ENCODE results near the gene RRP1B. TPM values are rescaled to one million over a fixed set of nuclear protein-coding genes. Genes with fewer than 3 reads are reported as not detected.

Gene RRP1B
- total RNA-seq, 1 experiment from 2014 or later = 55.9 TPM

- ChIA-PET POLR2A (no interaction called here), RAD21 (ENCODE audit: low non-redundant PET in 1 of 2, low total read pairs in 2 of 2, uncharacterized antibody in 2 of 2, unreplicated experiment in 2 of 2) (no interaction called here), CTCF (interaction anchor here (0.5 kb wide), 1 partner anchor 22 kb away, joined by 4 read pairs; no protein-coding TSS in a partner anchor)
- no peak overlapping the region for H3K4me2 ChIP-seq (ENCODE audit: low read length)
- no peak overlapping the region for H2AFZ ChIP-seq (ENCODE audit: low read depth, low read length, poor library complexity, severe bottlenecking)
- H3K9me3 ChIP-seq (ENCODE audit: control insufficient read depth in 1 of 2, insufficient read depth in 1 of 2, low read depth in 1 of 2, low read length in 2 of 2) = no peaks in the 10 kb centered on the region
- no peaks in the 10 kb centered on the region for H3K9me2 ChIP-seq (ENCODE audit: insufficient read depth)
- H3K4me3 ChIP-seq (replicated peaks in 1 of 2; ENCODE audit: low read depth in 1 of 2, low read length in 2 of 2) = no peak overlapping the region
- peaks cover 0 to 19% of the 10 kb centered on the region in 2 experiments; a peak in 2 of 4 replicates for H3K4me1 ChIP-seq (ENCODE audit: control insufficient read depth in 1 of 2, insufficient read depth in 2 of 2, low read length in 2 of 2)
- peaks cover 0 to 4% of the 10 kb centered on the region in 2 experiments; a peak in 3 of 4 replicates for H3K36me3 ChIP-seq (ENCODE audit: control insufficient read depth in 1 of 2, insufficient read depth in 2 of 2, low read length in 2 of 2)
- H3K27ac ChIP-seq (ENCODE audit: low read depth, low read length) = no peak overlapping the region
- H4K20me1 ChIP-seq (ENCODE audit: insufficient read depth) = 0 out of 2 replicates have a peak, but pooled peaks cover 4% of the 10 kb centered on the region
- TF ChIP-seq JUND (IDR thresholded peaks at IDR 0.05) (no peak), ATF3 (IDR thresholded peaks at IDR 0.05) (no peak)
- BruUV-seq (replicated peaks) = no TSS peak
- peaks cover 72% of the 10 kb centered on the region for H3K79me2 ChIP-seq (ENCODE audit: insufficient read depth, low read length)
- H3K27me3 ChIP-seq (ENCODE audit: insufficient read depth, low read length) = no peaks in the 10 kb centered on the region
- DNase-seq (ENCODE audit: low read depth, low spot score) (no peak), ATAC-seq (no peak)
- intact Hi-C loops (cut with micrococcal nuclease) = no loop called here
- H3K9ac ChIP-seq (ENCODE audit: low read length) = no peak overlapping the region
Observed at GRCh38 chr21:43735236-43736091, 76.1 kb downstream of the RRP1B start.

GRCh38 chr21:43736224-43736883 lies 77.0 kb downstream of the RRP1B start:
- H3K79me2 ChIP-seq (ENCODE audit: insufficient read depth, low read length) = peaks cover 65% of the 10 kb centered on the region
- CTCF ChIA-PET = no interaction called here
- RAD21 ChIA-PET (ENCODE audit: low non-redundant PET in 1 of 2, low total read pairs in 2 of 2, uncharacterized antibody in 2 of 2, unreplicated experiment in 2 of 2) = interaction anchor here in 1 of 2 experiments (0.7 kb wide), 1 partner anchor 24 kb away, joined by 3 read pairs; no protein-coding TSS in a partner anchor

More at GRCh38 chr21:43736224-43736883, 77.0 kb downstream of the RRP1B start:
- H3K27ac ChIP-seq (ENCODE audit: low read depth, low read length) = no peak overlapping the region
- no peak overlapping the region for H3K4me3 ChIP-seq (replicated peaks in 1 of 2; ENCODE audit: low read depth in 1 of 2, low read length in 2 of 2)
- no peak overlapping the region for H3K4me2 ChIP-seq (ENCODE audit: low read length)
- DNase-seq (ENCODE audit: low read depth, low spot score) (no peak), ATAC-seq (no peak)
- 0 out of 2 replicates have a peak, but pooled peaks cover 6% of the 10 kb centered on the region for H4K20me1 ChIP-seq (ENCODE audit: insufficient read depth)
- no peaks in the 10 kb centered on the region for H3K9me3 ChIP-seq (ENCODE audit: control insufficient read depth in 1 of 2, insufficient read depth in 1 of 2, low read depth in 1 of 2, low read length in 2 of 2)
- intact Hi-C loops (cut with micrococcal nuclease) = no loop called here
- POLR2A ChIA-PET = no interaction called here
- no peaks in the 10 kb centered on the region for H3K27me3 ChIP-seq (ENCODE audit: insufficient read depth, low read length)
- peaks cover 0 to 4% of the 10 kb centered on the region in 2 experiments; a peak in 3 of 4 replicates for H3K36me3 ChIP-seq (ENCODE audit: control insufficient read depth in 1 of 2, insufficient read depth in 2 of 2, low read length in 2 of 2)
- H3K4me1 ChIP-seq (ENCODE audit: control insufficient read depth in 1 of 2, insufficient read depth in 2 of 2, low read length in 2 of 2) = peaks cover 0 to 23% of the 10 kb centered on the region in 2 experiments; a peak in 2 of 4 replicates
- no peaks in the 10 kb centered on the region for H3K9me2 ChIP-seq (ENCODE audit: insufficient read depth)
- BruUV-seq (replicated peaks) = no TSS peak
- H2AFZ ChIP-seq (ENCODE audit: low read depth, low read length, poor library complexity, severe bottlenecking) = no peak overlapping the region
- H3K9ac ChIP-seq (ENCODE audit: low read length) = no peak overlapping the region
- no peak for TF ChIP-seq POLR2AphosphoS5 (IDR thresholded peaks at IDR 0.05; ENCODE audit: low read depth, low read length)
- no peak for TF ChIP-seq SIN3A (IDR thresholded peaks at IDR 0.05; ENCODE audit: low read depth)
- no peak for TF ChIP-seq TCF7L2 (IDR thresholded peaks at IDR 0.05; ENCODE audit: borderline replicate concordance, extremely low read depth, insufficient read depth, insufficient read length)
- TF ChIP-seq FOSL1 (IDR thresholded peaks at IDR 0.05; ENCODE audit: low read depth) = no peak
- TF ChIP-seq ATF3 (IDR thresholded peaks at IDR 0.05) = no peak
- TF ChIP-seq ZNF274 (IDR thresholded peaks at IDR 0.05; ENCODE audit: low read depth, low read length) = no peak
- no peak for TF ChIP-seq CTCF (IDR thresholded peaks at IDR 0.05 in 2 of 3, conservative IDR thresholded peaks at IDR 0.05 in 1 of 3; ENCODE audit: borderline replicate concordance in 1 of 3, insufficient read depth in 1 of 3, low read depth in 2 of 3, low read length in 2 of 3)
- TF ChIP-seq CBX3 (IDR thresholded peaks at IDR 0.05; ENCODE audit: low read depth) = no peak
- no peak for TF ChIP-seq MAX (IDR thresholded peaks at IDR 0.05)
- no peak for TF ChIP-seq EZH2phosphoT487 (IDR thresholded peaks at IDR 0.05; ENCODE audit: borderline replicate concordance)
- TF ChIP-seq POLR2A (IDR thresholded peaks at IDR 0.05; ENCODE audit: borderline replicate concordance, extremely low read depth, insufficient read depth, insufficient read length) = no peak
